WTC11 (cell line): ENCODE results near the gene SPIB. TPM values are rescaled to one million over a fixed set of nuclear protein-coding genes. Genes with fewer than 3 reads are reported as not detected.
"Not testable (repeated sequence)": the region's sequence is repeated elsewhere in the genome, so short reads cannot be mapped to it uniquely, and the experiment has no call there.

Experiments used
- ATAC-seq: fragments of 200-7000 bp; cut with Tn5 transposase; 2 replicates; pipeline ENCODE4 v1.10.0; 2021; ENCODE audit warnings: mild to moderate bottlenecking, moderate library complexity
- CTCF ChIA-PET: fragments of 300-600 bp; sonication (Branson Sonifier 250); formaldehyde crosslinking; loops from one replicate; lab custom pipeline; 2021; ENCODE audit warnings: antibody characterized with exemption; lab: Charles Lee
- POLR2A ChIA-PET: fragments of 350-600 bp; sonication (Branson Sonifier 250); formaldehyde crosslinking; loops from one replicate; lab custom pipeline; 2021; ENCODE audit warnings: antibody characterized with exemption; lab: Charles Lee
- DNase-seq: peaks from one replicate; pipeline ENCODE4 v3.0.0; 2021; ENCODE audit warnings: low spot score
- H3K27ac Mint-ChIP-seq: 2 replicates; pipeline ENCODE4 v1.8.0; 2021; ENCODE audit warnings: mixed read lengths
- H3K27me3 Mint-ChIP-seq: 2 replicates; pipeline ENCODE4 v1.8.0; 2021; ENCODE audit warnings: low read depth, mild to moderate bottlenecking, moderate library complexity, mixed read lengths
- H3K36me3 Mint-ChIP-seq: 2 replicates; pipeline ENCODE4 v1.8.0; 2021; ENCODE audit warnings: mixed read lengths
- H3K4me1 Mint-ChIP-seq: 2 replicates; pipeline ENCODE4 v1.8.0; 2022; ENCODE audit warnings: mixed read lengths
- H3K4me3 Mint-ChIP-seq: 2 replicates; pipeline ENCODE4 v1.8.0; 2021; ENCODE audit warnings: mild to moderate bottlenecking, moderate library complexity, mixed read lengths
- H3K9me3 Mint-ChIP-seq: 2 replicates; pipeline ENCODE4 v1.8.0; 2021; ENCODE audit warnings: mixed read lengths
- CREM ChIP-seq: sonication (generic); formaldehyde crosslinking; IDR thresholded peaks from 2 replicates; pipeline ENCODE4 v1.8.1; 2022; ENCODE audit warnings: mild to moderate bottlenecking, missing genetic modification reagents, moderate library complexity
- FOXK1 ChIP-seq: sonication (generic); formaldehyde crosslinking; IDR thresholded peaks from 2 replicates; pipeline ENCODE4 v1.8.0; 2022; ENCODE audit warnings: mild to moderate bottlenecking, moderate library complexity, missing genetic modification reagents
- GABPB1 ChIP-seq: sonication (generic); formaldehyde crosslinking; IDR thresholded peaks from 2 replicates; pipeline ENCODE4 v1.8.1; 2023; ENCODE audit warnings: mild to moderate bottlenecking, missing genetic modification reagents
- JUN ChIP-seq: sonication (generic); formaldehyde crosslinking; IDR thresholded peaks from 2 replicates; pipeline ENCODE4 v1.8.0; 2023; ENCODE audit warnings: mild to moderate bottlenecking, missing genetic modification reagents
- KAT7 ChIP-seq: sonication (generic); formaldehyde crosslinking; IDR thresholded peaks from 2 replicates; pipeline ENCODE4 v1.8.1; 2023; ENCODE audit warnings: missing genetic modification reagents, mild to moderate bottlenecking, borderline replicate concordance
- MYBL2 ChIP-seq: sonication (generic); formaldehyde crosslinking; IDR thresholded peaks from 2 replicates; pipeline ENCODE4 v1.8.1; 2023; ENCODE audit warnings: mild to moderate bottlenecking, moderate library complexity, missing genetic modification reagents
- OVOL2 ChIP-seq: fragments of 250-450 bp; sonication (Bioruptor Pico); IDR thresholded peaks from 2 replicates; pipeline ENCODE4 v1.9.0; 2021; ENCODE audit warnings: mild to moderate bottlenecking, borderline replicate concordance
- SMAD4 ChIP-seq: sonication (generic); formaldehyde crosslinking; IDR thresholded peaks from 2 replicates; pipeline ENCODE4 v1.8.0; 2022; ENCODE audit warnings: mild to moderate bottlenecking, missing genetic modification reagents
- ZNF121 ChIP-seq: sonication (generic); formaldehyde crosslinking; IDR thresholded peaks from 2 replicates; pipeline ENCODE4 v1.8.0; 2023; ENCODE audit warnings: missing genetic modification reagents
- ZNF281 ChIP-seq: sonication (generic); formaldehyde crosslinking; IDR thresholded peaks from 2 replicates; pipeline ENCODE4 v1.8.0; 2023; ENCODE audit warnings: mild to moderate bottlenecking, missing genetic modification reagents
- ZNF416 ChIP-seq: fragments of 250-450 bp; sonication (Bioruptor Pico); IDR thresholded peaks from 2 replicates; pipeline ENCODE4 v1.9.0; 2021; ENCODE audit warnings: mild to moderate bottlenecking, inconsistent platforms
- total RNA-seq: library from RNA; stranded (reverse); gene quantifications from 3 replicates; pipeline ENCODE4 v1.2.3, GENCODE V29; 2021
- TF ChIP-seq, protein P1 (sequence below): sonication (generic); formaldehyde crosslinking; IDR thresholded peaks from 2 replicates; pipeline ENCODE4 v1.8.0; 2022; ENCODE audit warnings: missing genetic modification reagents
- TF ChIP-seq, protein P2 (sequence below): sonication (generic); formaldehyde crosslinking; IDR thresholded peaks from 2 replicates; pipeline ENCODE4 v1.8.1; 2022; ENCODE audit warnings: mild to moderate bottlenecking, moderate library complexity, missing genetic modification reagents

SPIB gene
- total RNA-seq, 1 experiment from 2014 or later = 4.7 TPM

DNA sequence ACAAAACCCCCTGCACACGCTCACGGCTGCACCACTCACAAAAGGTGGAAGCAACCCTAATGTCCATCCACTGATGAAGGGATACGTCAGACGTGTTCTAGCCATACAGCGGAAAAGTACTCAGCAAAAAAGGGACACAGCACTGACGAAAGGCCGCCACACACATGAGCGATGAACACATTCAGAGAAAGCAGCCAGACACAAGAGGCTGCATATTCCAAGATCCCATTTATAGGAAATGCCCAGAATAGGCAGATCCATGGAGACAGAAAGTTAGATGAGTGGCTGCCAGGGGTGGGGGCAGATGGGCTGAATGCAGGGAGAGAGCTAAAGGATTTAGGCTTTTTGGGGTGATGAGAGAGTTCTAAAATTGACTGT lies 30.9 kb upstream of the SPIB start:
- Mint-ChIP-seq H3K36me3 (peaks cover 45% of the 10 kb centered on the region), H3K4me1 (peaks cover 21% of the 10 kb centered on the region), H3K27me3 (no peaks in the 10 kb centered on the region), H3K4me3 (no peak overlapping the region), H3K9me3 (peaks cover 17% of the 10 kb centered on the region), H3K27ac (peak overlapping the region; percentile 4)
- ATAC-seq (no peak), DNase-seq (no peak)
- ChIA-PET POLR2A (no interaction called here), CTCF (no interaction called here)
- TF ChIP-seq, protein P1, sequence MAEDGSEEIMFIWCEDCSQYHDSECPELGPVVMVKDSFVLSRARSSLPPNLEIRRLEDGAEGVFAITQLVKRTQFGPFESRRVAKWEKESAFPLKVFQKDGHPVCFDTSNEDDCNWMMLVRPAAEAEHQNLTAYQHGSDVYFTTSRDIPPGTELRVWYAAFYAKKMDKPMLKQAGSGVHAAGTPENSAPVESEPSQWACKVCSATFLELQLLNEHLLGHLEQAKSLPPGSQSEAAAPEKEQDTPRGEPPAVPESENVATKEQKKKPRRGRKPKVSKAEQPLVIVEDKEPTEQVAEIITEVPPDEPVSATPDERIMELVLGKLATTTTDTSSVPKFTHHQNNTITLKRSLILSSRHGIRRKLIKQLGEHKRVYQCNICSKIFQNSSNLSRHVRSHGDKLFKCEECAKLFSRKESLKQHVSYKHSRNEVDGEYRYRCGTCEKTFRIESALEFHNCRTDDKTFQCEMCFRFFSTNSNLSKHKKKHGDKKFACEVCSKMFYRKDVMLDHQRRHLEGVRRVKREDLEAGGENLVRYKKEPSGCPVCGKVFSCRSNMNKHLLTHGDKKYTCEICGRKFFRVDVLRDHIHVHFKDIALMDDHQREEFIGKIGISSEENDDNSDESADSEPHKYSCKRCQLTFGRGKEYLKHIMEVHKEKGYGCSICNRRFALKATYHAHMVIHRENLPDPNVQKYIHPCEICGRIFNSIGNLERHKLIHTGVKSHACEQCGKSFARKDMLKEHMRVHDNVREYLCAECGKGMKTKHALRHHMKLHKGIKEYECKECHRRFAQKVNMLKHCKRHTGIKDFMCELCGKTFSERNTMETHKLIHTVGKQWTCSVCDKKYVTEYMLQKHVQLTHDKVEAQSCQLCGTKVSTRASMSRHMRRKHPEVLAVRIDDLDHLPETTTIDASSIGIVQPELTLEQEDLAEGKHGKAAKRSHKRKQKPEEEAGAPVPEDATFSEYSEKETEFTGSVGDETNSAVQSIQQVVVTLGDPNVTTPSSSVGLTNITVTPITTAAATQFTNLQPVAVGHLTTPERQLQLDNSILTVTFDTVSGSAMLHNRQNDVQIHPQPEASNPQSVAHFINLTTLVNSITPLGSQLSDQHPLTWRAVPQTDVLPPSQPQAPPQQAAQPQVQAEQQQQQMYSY = no peak
- TF ChIP-seq FOXK1 = no peak
- TF ChIP-seq OVOL2 (CRISPR knock-in tag) = no peak
- no peak for TF ChIP-seq ZNF281 (CRISPR knock-in tag)
- TF ChIP-seq CREM (CRISPR knock-in tag) = no peak
- no peak for TF ChIP-seq MYBL2 (CRISPR knock-in tag)
- no peak for TF ChIP-seq ZNF121 (CRISPR knock-in tag)
- no peak for TF ChIP-seq GABPB1 (CRISPR knock-in tag)
- TF ChIP-seq, protein P2, sequence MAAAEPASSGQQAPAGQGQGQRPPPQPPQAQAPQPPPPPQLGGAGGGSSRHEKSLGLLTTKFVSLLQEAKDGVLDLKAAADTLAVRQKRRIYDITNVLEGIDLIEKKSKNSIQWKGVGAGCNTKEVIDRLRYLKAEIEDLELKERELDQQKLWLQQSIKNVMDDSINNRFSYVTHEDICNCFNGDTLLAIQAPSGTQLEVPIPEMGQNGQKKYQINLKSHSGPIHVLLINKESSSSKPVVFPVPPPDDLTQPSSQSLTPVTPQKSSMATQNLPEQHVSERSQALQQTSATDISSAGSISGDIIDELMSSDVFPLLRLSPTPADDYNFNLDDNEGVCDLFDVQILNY = no peak
- TF ChIP-seq KAT7 (CRISPR knock-in tag) = no peak
- no peak for TF ChIP-seq ZNF416 (CRISPR knock-in tag)
- TF ChIP-seq JUN = no peak
- no peak for TF ChIP-seq SMAD4

DNA sequence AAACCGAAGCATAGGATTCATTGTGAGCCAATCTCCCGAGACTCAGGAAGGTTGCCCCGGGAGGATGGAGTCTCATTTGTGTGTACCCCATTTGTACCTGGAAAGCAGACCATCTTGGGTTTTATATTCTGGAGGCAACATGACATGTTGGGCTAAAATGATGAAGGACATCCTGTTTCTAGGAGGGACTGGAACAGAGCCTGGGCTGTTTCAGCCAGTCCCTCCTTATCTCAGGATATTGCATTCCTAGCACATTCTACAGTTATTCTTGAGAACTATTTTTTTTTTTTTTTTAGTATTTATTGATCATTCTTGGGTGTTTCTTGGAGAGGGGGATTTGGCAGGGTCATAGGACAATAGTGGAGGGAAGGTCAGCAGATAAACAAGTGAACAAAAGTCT lies 28.4 kb upstream of the SPIB start:
- DNase-seq, CTCF ChIA-PET, POLR2A ChIA-PET, H3K27ac Mint-ChIP-seq, H3K4me3 Mint-ChIP-seq, ATAC-seq, H3K27me3 Mint-ChIP-seq, H3K4me1 Mint-ChIP-seq: not testable (repeated sequence)
- Mint-ChIP-seq H3K36me3 (peaks cover 58% of the 10 kb centered on the region), H3K9me3 (peaks cover 18% of the 10 kb centered on the region)

DNA sequence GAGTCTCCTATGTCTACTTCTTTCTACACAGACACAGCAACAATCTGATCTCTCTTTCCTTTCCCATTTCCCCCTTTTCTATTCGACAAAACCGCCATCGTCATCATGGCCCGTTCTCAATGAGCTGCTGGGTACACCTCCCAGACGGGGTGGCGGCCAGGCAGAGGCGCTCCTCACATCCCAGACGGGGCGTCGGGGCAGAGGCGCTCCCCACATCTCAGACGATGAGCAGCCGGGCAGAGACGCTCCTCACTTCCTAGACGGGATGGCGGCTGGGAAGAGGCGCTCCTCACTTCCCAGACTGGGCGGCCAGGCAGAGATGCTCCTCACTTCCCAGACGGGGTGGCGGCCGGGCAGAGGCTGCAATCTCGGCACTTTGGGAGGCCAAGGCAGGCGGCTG lies 27.8 kb upstream of the SPIB start:
- CTCF ChIA-PET, POLR2A ChIA-PET, H3K27ac Mint-ChIP-seq, ATAC-seq, H3K4me3 Mint-ChIP-seq: not testable (repeated sequence)
- peaks cover 18% of the 10 kb centered on the region for H3K9me3 Mint-ChIP-seq
- H3K36me3 Mint-ChIP-seq = peaks cover 58% of the 10 kb centered on the region
- 0 out of 2 replicates have a peak, but pooled peaks have one; percentile 26 for TF ChIP-seq SMAD4
- TF ChIP-seq, all 79 proteins: peak for 1; not testable (repeated sequence) for 78
- H3K27me3 Mint-ChIP-seq, H3K4me1 Mint-ChIP-seq, DNase-seq: not testable (repeated sequence)

- H3K27me3 Mint-ChIP-seq = no peaks in the 10 kb centered on the region
- CTCF ChIA-PET = interaction anchor here (0.6 kb wide), 1 partner anchor 170 kb away, joined by 4 read pairs; no protein-coding TSS in a partner anchor
- DNase-seq = no peak
- TF ChIP-seq JUN = no peak
- TF ChIP-seq, all 79 proteins: peak for 0
- POLR2A ChIA-PET = no interaction called here
- H3K9me3 Mint-ChIP-seq = peaks cover 18% of the 10 kb centered on the region
- peaks cover 52% of the 10 kb centered on the region for H3K36me3 Mint-ChIP-seq
- H3K27ac Mint-ChIP-seq = no peak overlapping the region
- 0 out of 2 replicates have a peak, but pooled peaks cover 3% of the 10 kb centered on the region for H3K4me1 Mint-ChIP-seq
- no peak for ATAC-seq
- no peak overlapping the region for H3K4me3 Mint-ChIP-seq
Observed at GRCh38 chr19:50392759-50393158, 26.0 kb upstream of the SPIB start.
